WTC11 (cell line): Measurements from ENCODE around the gene IL18R1. TPM values are rescaled to one million over a fixed set of nuclear protein-coding genes. Genes with fewer than 3 reads are reported as not detected.

Experiments used
- ATAC-seq: fragments of 200-7000 bp; cut with Tn5 transposase; 2 replicates; pipeline ENCODE4 v1.10.0; 2021; ENCODE audit warnings: mild to moderate bottlenecking, moderate library complexity
- CTCF ChIA-PET: fragments of 300-600 bp; sonication (Branson Sonifier 250); formaldehyde crosslinking; loops from one replicate; lab custom pipeline; 2021; ENCODE audit warnings: antibody characterized with exemption; lab: Charles Lee
- POLR2A ChIA-PET: fragments of 350-600 bp; sonication (Branson Sonifier 250); formaldehyde crosslinking; loops from one replicate; lab custom pipeline; 2021; ENCODE audit warnings: antibody characterized with exemption; lab: Charles Lee
- DNase-seq: peaks from one replicate; pipeline ENCODE4 v3.0.0; 2021; ENCODE audit warnings: low spot score
- H3K27ac Mint-ChIP-seq: 2 replicates; pipeline ENCODE4 v1.8.0; 2021; ENCODE audit warnings: mixed read lengths
- H3K27me3 Mint-ChIP-seq: 2 replicates; pipeline ENCODE4 v1.8.0; 2021; ENCODE audit warnings: low read depth, mild to moderate bottlenecking, moderate library complexity, mixed read lengths
- H3K36me3 Mint-ChIP-seq: 2 replicates; pipeline ENCODE4 v1.8.0; 2021; ENCODE audit warnings: mixed read lengths
- H3K4me1 Mint-ChIP-seq: 2 replicates; pipeline ENCODE4 v1.8.0; 2022; ENCODE audit warnings: mixed read lengths
- H3K4me3 Mint-ChIP-seq: 2 replicates; pipeline ENCODE4 v1.8.0; 2021; ENCODE audit warnings: mild to moderate bottlenecking, moderate library complexity, mixed read lengths
- H3K9me3 Mint-ChIP-seq: 2 replicates; pipeline ENCODE4 v1.8.0; 2021; ENCODE audit warnings: mixed read lengths
- AR ChIP-seq: fragments of 250-450 bp; sonication (Bioruptor Pico); IDR thresholded peaks from 2 replicates; pipeline ENCODE4 v1.9.0; 2021; ENCODE audit warnings: mild to moderate bottlenecking
- CREB1 ChIP-seq: sonication (generic); formaldehyde crosslinking; IDR thresholded peaks from 2 replicates; pipeline ENCODE4 v1.8.0; 2023; ENCODE audit warnings: mild to moderate bottlenecking, missing genetic modification reagents
- E2F1 ChIP-seq: sonication (generic); formaldehyde crosslinking; IDR thresholded peaks from 2 replicates; pipeline ENCODE4 v1.8.0; 2022; ENCODE audit warnings: mild to moderate bottlenecking, missing genetic modification reagents
- E2F4 ChIP-seq: sonication (generic); formaldehyde crosslinking; IDR thresholded peaks from 2 replicates; pipeline ENCODE4 v1.8.1; 2022; ENCODE audit warnings: low read depth, mild to moderate bottlenecking, moderate library complexity, missing genetic modification reagents, borderline replicate concordance
- ELF4 ChIP-seq: sonication (generic); formaldehyde crosslinking; IDR thresholded peaks from 2 replicates; pipeline ENCODE4 v1.8.1; 2022; ENCODE audit warnings: low read depth, mild to moderate bottlenecking, moderate library complexity, missing genetic modification reagents
- GRHL2 ChIP-seq: fragments of 250-450 bp; sonication (Bioruptor Pico); IDR thresholded peaks from 2 replicates; pipeline ENCODE4 v1.8.0; 2022; ENCODE audit warnings: mild to moderate bottlenecking, moderate library complexity; ENCODE audit not compliant: insufficient replicate concordance, severe bottlenecking
- JAZF1 ChIP-seq: fragments of 250-450 bp; sonication (Bioruptor Pico); IDR thresholded peaks from 2 replicates; pipeline ENCODE4 v1.9.0; 2021; ENCODE audit warnings: moderate library complexity, mild to moderate bottlenecking, inconsistent platforms
- JUN ChIP-seq: sonication (generic); formaldehyde crosslinking; IDR thresholded peaks from 2 replicates; pipeline ENCODE4 v1.8.0; 2023; ENCODE audit warnings: mild to moderate bottlenecking, missing genetic modification reagents
- NR2C2 ChIP-seq: sonication (generic); formaldehyde crosslinking; IDR thresholded peaks from 2 replicates; pipeline ENCODE4 v1.8.0; 2022; ENCODE audit warnings: mild to moderate bottlenecking, missing genetic modification reagents
- RORB ChIP-seq: fragments of 250-450 bp; sonication (Bioruptor Pico); IDR thresholded peaks from 2 replicates; pipeline ENCODE4 v1.9.0; 2021; ENCODE audit warnings: mild to moderate bottlenecking
- SMAD3 ChIP-seq: sonication (generic); formaldehyde crosslinking; IDR thresholded peaks from 2 replicates; pipeline ENCODE4 v1.8.0; 2022; ENCODE audit warnings: missing genetic modification reagents, mild to moderate bottlenecking, borderline replicate concordance
- SOX15 ChIP-seq: fragments of 250-450 bp; sonication (Bioruptor Pico); IDR thresholded peaks from 2 replicates; pipeline ENCODE4 v1.9.0; 2021; ENCODE audit warnings: mild to moderate bottlenecking
- USF2 ChIP-seq: sonication (generic); formaldehyde crosslinking; IDR thresholded peaks from 2 replicates; pipeline ENCODE4 v1.8.1; 2023; ENCODE audit warnings: mild to moderate bottlenecking, missing genetic modification reagents, moderate library complexity
- ZNF121 ChIP-seq: sonication (generic); formaldehyde crosslinking; IDR thresholded peaks from 2 replicates; pipeline ENCODE4 v1.8.0; 2023; ENCODE audit warnings: missing genetic modification reagents
- ZNF317 ChIP-seq: sonication (generic); formaldehyde crosslinking; IDR thresholded peaks from 2 replicates; pipeline ENCODE4 v1.8.1; 2023; ENCODE audit warnings: low read depth, mild to moderate bottlenecking, moderate library complexity, missing genetic modification reagents, borderline replicate concordance
- ZNF416 ChIP-seq: fragments of 250-450 bp; sonication (Bioruptor Pico); IDR thresholded peaks from 2 replicates; pipeline ENCODE4 v1.9.0; 2021; ENCODE audit warnings: mild to moderate bottlenecking, inconsistent platforms
- ZNF532 ChIP-seq: fragments of 250-450 bp; sonication (Bioruptor Pico); IDR thresholded peaks from 2 replicates; pipeline ENCODE4 v1.9.0; 2021; ENCODE audit warnings: mild to moderate bottlenecking, borderline replicate concordance
- ZNF671 ChIP-seq: fragments of 250-450 bp; sonication (Bioruptor Pico); IDR thresholded peaks from 2 replicates; pipeline ENCODE4 v1.8.0; 2021; ENCODE audit warnings: mild to moderate bottlenecking
- total RNA-seq: library from RNA; stranded (reverse); gene quantifications from 3 replicates; pipeline ENCODE4 v1.2.3, GENCODE V29; 2021

IL18R1 gene
- total RNA-seq, 1 experiment from 2014 or later: not detected

GRCh38 chr2:102365763-102366162 is 10.2 kb downstream of the IL18R1 start:
- Mint-ChIP-seq H3K36me3 (peaks cover 35% of the 10 kb centered on the region), H3K27me3 (peaks cover 12% of the 10 kb centered on the region), H3K4me3 (no peak overlapping the region), H3K27ac (no peak overlapping the region), H3K9me3 (peaks cover 52% of the 10 kb centered on the region), H3K4me1 (peaks cover 10% of the 10 kb centered on the region)
- ChIA-PET CTCF (no interaction called here), POLR2A (no interaction called here)
- DNase-seq: no peak
- no peak for ATAC-seq
- TF ChIP-seq ZNF121 (CRISPR knock-in tag) (no peak), JUN (CRISPR knock-in tag) (no peak), SMAD3 (CRISPR knock-in tag) (no peak), E2F1 (CRISPR knock-in tag) (no peak), ZNF532 (no peak), ZNF671 (CRISPR knock-in tag) (no peak), E2F4 (CRISPR knock-in tag) (no peak)

GRCh38 chr2:102366406-102367112 is 11.0 kb downstream of the IL18R1 start:
- H3K27me3 Mint-ChIP-seq: peaks cover 12% of the 10 kb centered on the region
- no peak for DNase-seq

GRCh38 chr2:102367331-102367971 is 11.9 kb downstream of the IL18R1 start:
- Mint-ChIP-seq H3K9me3 (peaks cover 52% of the 10 kb centered on the region), H3K27ac (no peak overlapping the region), H3K36me3 (peaks cover 35% of the 10 kb centered on the region), H3K4me3 (no peak overlapping the region), H3K27me3 (peaks cover 12% of the 10 kb centered on the region), H3K4me1 (no peaks in the 10 kb centered on the region)
- ATAC-seq (no peak), DNase-seq (no peak)
- ChIA-PET CTCF (no interaction called here), POLR2A (no interaction called here)
- no peak for TF ChIP-seq AR
- no peak for TF ChIP-seq E2F4 (CRISPR knock-in tag)
- TF ChIP-seq NR2C2 (CRISPR knock-in tag): no peak
- TF ChIP-seq JAZF1 (CRISPR knock-in tag): no peak
- TF ChIP-seq E2F1 (CRISPR knock-in tag): no peak
- no peak for TF ChIP-seq CREB1 (CRISPR knock-in tag)

More at GRCh38 chr2:102366406-102367112, 11.0 kb downstream of the IL18R1 start:
- Mint-ChIP-seq H3K36me3 (peaks cover 35% of the 10 kb centered on the region), H3K27ac (no peak overlapping the region), H3K4me1 (peaks cover 6% of the 10 kb centered on the region), H3K4me3 (no peak overlapping the region)
- POLR2A ChIA-PET: no interaction called here
- no peak for ATAC-seq
- CTCF ChIA-PET: no interaction called here
- TF ChIP-seq SOX15 (CRISPR knock-in tag): no peak
- no peak for TF ChIP-seq RORB
- no peak for TF ChIP-seq ELF4 (CRISPR knock-in tag)
- TF ChIP-seq GRHL2 (CRISPR knock-in tag): no peak
- no peak for TF ChIP-seq ZNF416 (CRISPR knock-in tag)
- no peak for TF ChIP-seq USF2 (CRISPR knock-in tag)
- TF ChIP-seq ZNF317 (CRISPR knock-in tag): no peak
- TF ChIP-seq, all 79 proteins: peak for 0
- H3K9me3 Mint-ChIP-seq: peaks cover 52% of the 10 kb centered on the region
